ENCODE measurements around the gene IRX2. TPM values are rescaled to one million over a fixed set of nuclear protein-coding genes. Genes with fewer than 3 reads are reported as not detected.

The IRX2 gene
- total and polyA plus RNA-seq, 2 of the 8 experiments (the other 6 are each of a cell fraction or from before 2014, with no cell fraction given) = 23.4 to 40.4 TPM

GRCh38 chr5:2729189-2729588, 22.3 kb downstream of the IRX2 start:
- Histone ChIP-seq H2AFZ (ENCODE audit: low read length) (no peak overlapping the region), H3K4me3 (ENCODE audit: extremely low read depth in 1 of 4, insufficient read depth in 2 of 4, low read depth in 3 of 4, low read length in 4 of 4) (no peak overlapping the region), H3K56ac (replicated peaks; ENCODE audit: insufficient read length, low read depth, low read length) (no peak overlapping the region), H3K4me1 (replicated peaks in 1 of 4; ENCODE audit: control insufficient read depth in 3 of 4, insufficient read depth in 4 of 4, low read length in 3 of 4) (no peaks in the 10 kb centered on the region), H3K9ac (replicated peaks in 1 of 4; ENCODE audit: extremely low read depth in 1 of 4, low read depth in 3 of 4, low read length in 3 of 4) (no peak overlapping the region), H2BK120ac (replicated peaks; ENCODE audit: low read depth, low read length) (no peak overlapping the region), H3K4me2 (ENCODE audit: insufficient read depth in 1 of 2, low read depth in 2 of 2, low read length in 2 of 2) (no peak overlapping the region), H2AK5ac (ENCODE audit: low read depth, low read length) (no peak overlapping the region), H3K27ac (ENCODE audit: low read depth, low read length) (no peak overlapping the region), H2BK5ac (ENCODE audit: low read depth, low read length) (no peak overlapping the region), H4K91ac (replicated peaks; ENCODE audit: insufficient read length, low read length) (no peak overlapping the region), H4K8ac (ENCODE audit: extremely low read depth, insufficient read depth, low read length) (no peak overlapping the region), H3K23ac (ENCODE audit: insufficient read length) (no peak overlapping the region), H3K23me2 (ENCODE audit: low read depth, low read length) (no peaks in the 10 kb centered on the region), H4K5ac (ENCODE audit: insufficient read length, low read depth, low read length) (no peak overlapping the region), H3K14ac (ENCODE audit: insufficient read length) (no peak overlapping the region), H3K9me3 (ENCODE audit: insufficient read depth in 2 of 2, low read depth in 1 of 2, low read length in 1 of 2) (no peaks in the 10 kb centered on the region), H3K18ac (ENCODE audit: extremely low read depth, low read length) (no peak overlapping the region), H3K36me3 (ENCODE audit: control insufficient read depth in 2 of 4, insufficient read depth in 4 of 4, low read length in 3 of 4) (no peaks in the 10 kb centered on the region), H4K20me1 (replicated peaks in 1 of 2; ENCODE audit: control insufficient read depth in 1 of 2, insufficient read depth in 2 of 2, low read length in 2 of 2) (peaks cover 0 to 1% of the 10 kb centered on the region in 2 experiments), H2BK20ac (ENCODE audit: low read length) (no peak overlapping the region), H3K4ac (replicated peaks; ENCODE audit: insufficient read length, low read depth, low read length) (no peak overlapping the region), H2BK12ac (ENCODE audit: low read depth, low read length) (no peak overlapping the region), H3K79me1 (ENCODE audit: low read depth, low read length) (no peaks in the 10 kb centered on the region), H2BK15ac (ENCODE audit: low read length) (no peak overlapping the region), H3K27me3 (replicated peaks in 1 of 4; ENCODE audit: control insufficient read depth in 3 of 4, extremely low read depth in 1 of 4, insufficient read depth in 3 of 4, low read length in 3 of 4) (no peaks in the 10 kb centered on the region), H3K79me2 (ENCODE audit: control insufficient read depth in 1 of 2, insufficient read depth in 2 of 2, low read length in 2 of 2) (no peaks in the 10 kb centered on the region)
- TF ChIP-seq POU5F1 (IDR thresholded peaks at IDR 0.05; ENCODE audit: low read depth, low read length) (no peak), CHD1 (IDR thresholded peaks at IDR 0.05; ENCODE audit: low read depth, low read length) (no peak), EZH2 (IDR thresholded peaks at IDR 0.05; ENCODE audit: low read depth, low read length, severe bottlenecking) (no peak), EGR1 (IDR thresholded peaks at IDR 0.05; ENCODE audit: borderline replicate concordance, low read depth, low read length) (no peak), SUZ12 (IDR thresholded peaks at IDR 0.05; ENCODE audit: low read length) (no peak), KDM5A (IDR thresholded peaks at IDR 0.05; ENCODE audit: low read length) (no peak), SIRT6 (IDR thresholded peaks at IDR 0.05; ENCODE audit: low read length) (no peak), RFX5 (IDR thresholded peaks at IDR 0.05; ENCODE audit: borderline replicate concordance, low read depth, low read length) (no peak), BCL11A (IDR thresholded peaks at IDR 0.05; ENCODE audit: low read depth in 2 of 2, low read length in 2 of 2) (no peak), BACH1 (IDR thresholded peaks at IDR 0.05; ENCODE audit: low read length) (no peak), CEBPB (IDR thresholded peaks at IDR 0.05; ENCODE audit: low read depth, low read length) (no peak)
- 88% methylated on average over 7 of the region's 7 CpGs; no CpG with 5 or more reads in 1 of the 2 experiments for WGBS, 2 experiments (ENCODE audit: extremely low coverage in 1 of 2, insufficient coverage in 1 of 2, insufficient read length in 1 of 2, insufficient replicate concordance in 2 of 2, low coverage in 1 of 2, low lambda C conversion rate in 2 of 2, missing lambda C conversion rate in 1 of 2)
- POLR2A ChIA-PET (ENCODE audit: partially characterized antibody) = interaction anchor here (1.1 kb wide), 1 partner anchor 20 kb away, joined by 3 read pairs; no protein-coding TSS in a partner anchor
- CTCF ChIA-PET (ENCODE audit: partially characterized antibody) = interaction anchor here (1.0 to 1.4 kb wide), 2 partner anchors 19 to 76 kb away, joined by 3 to 4 read pairs; no protein-coding TSS in a partner anchor
- no peak for DNase-seq (ENCODE audit: low read depth in 1 of 2, low spot score in 2 of 2)
- FAIRE-seq = no peak
